SK-N-SH treated with all-trans-retinoic acid at 6 μM for 48 hours (cell line): ENCODE data around the gene MAN1A1.
A peak's percentile ranks its signal among the peaks of the same experiment; 100 is the strongest.
"Not testable (repeated sequence)": the region's sequence is repeated elsewhere in the genome, so short reads cannot be mapped to it uniquely, and the experiment has no call there.

Experiments used
- ATAC-seq: fragments of 200-7000 bp; cut with Tn5 transposase; 3 replicates; pipeline ENCODE4 v1.9.1; 2020; ENCODE audit warnings: mild to moderate bottlenecking, moderate library complexity
- ARNTL ChIP-seq: fragments of 450-650 bp; formaldehyde crosslinking; IDR thresholded peaks from 2 replicates; pipeline ENCODE4 v1.5.0; 2020; ENCODE audit warnings: low read depth, mild to moderate bottlenecking, moderate library complexity, borderline replicate concordance
- BACH2 ChIP-seq: fragments of 250-450 bp; sonication (Bioruptor Pico); IDR thresholded peaks from 2 replicates; pipeline ENCODE4 v1.9.0; 2021; ENCODE audit warnings: mild to moderate bottlenecking, borderline replicate concordance
- ISL1 ChIP-seq: fragments of 250-450 bp; sonication (Bioruptor Pico); IDR thresholded peaks from 2 replicates; pipeline ENCODE4 v2.1.2; 2022; ENCODE audit warnings: mild to moderate bottlenecking, moderate library complexity
- OSR1 ChIP-seq: fragments of 250-450 bp; sonication (Bioruptor Pico); IDR thresholded peaks from 2 replicates; pipeline ENCODE4 v1.8.0; 2022; ENCODE audit warnings: moderate library complexity, mild to moderate bottlenecking, inconsistent platforms
- RARB ChIP-seq: fragments of 250-450 bp; sonication (Bioruptor Pico); IDR thresholded peaks from 2 replicates; pipeline ENCODE4 v1.8.0; 2021; ENCODE audit warnings: mild to moderate bottlenecking, moderate library complexity
- SNAI2 ChIP-seq: fragments of 250-450 bp; sonication (Bioruptor Pico); IDR thresholded peaks from 2 replicates; pipeline ENCODE4 v1.5.0; 2020; ENCODE audit warnings: mild to moderate bottlenecking, moderate library complexity
- TCF4 ChIP-seq: fragments of 250-450 bp; sonication (Bioruptor Pico); IDR thresholded peaks from 2 replicates; pipeline ENCODE4 v1.8.0; 2021; ENCODE audit warnings: mild to moderate bottlenecking, moderate library complexity, borderline replicate concordance
- TOX ChIP-seq: fragments of 250-450 bp; sonication (Bioruptor Pico); IDR thresholded peaks from 2 replicates; pipeline ENCODE4 v1.8.0; 2021; ENCODE audit warnings: mild to moderate bottlenecking, moderate library complexity, borderline replicate concordance
- ZC3H10 ChIP-seq: fragments of 250-450 bp; sonication (Bioruptor Pico); IDR thresholded peaks from 2 replicates; pipeline ENCODE4 v1.5.1; 2021; ENCODE audit warnings: mild to moderate bottlenecking, moderate library complexity
- ZFP30 ChIP-seq: fragments of 450-650 bp; formaldehyde crosslinking; IDR thresholded peaks from 2 replicates; pipeline ENCODE4 v1.5.0; 2022; ENCODE audit warnings: mild to moderate bottlenecking, moderate library complexity
- ZNF565 ChIP-seq: fragments of 450-650 bp; formaldehyde crosslinking; conservative IDR thresholded peaks from 2 replicates; pipeline ENCODE4 v1.5.0; 2020; ENCODE audit warnings: low read depth, mild to moderate bottlenecking, moderate library complexity
- ZNF8 ChIP-seq: fragments of 450-650 bp; formaldehyde crosslinking; IDR thresholded peaks from 2 replicates; pipeline ENCODE4 v1.5.0; 2020; ENCODE audit warnings: mild to moderate bottlenecking, moderate library complexity
- TF ChIP-seq, protein P1 (sequence below): fragments of 250-450 bp; sonication (Bioruptor Pico); IDR thresholded peaks from 2 replicates; pipeline ENCODE4 v1.8.0; 2020; ENCODE audit warnings: mild to moderate bottlenecking, moderate library complexity, borderline replicate concordance
- TF ChIP-seq, protein P2 (sequence below): fragments of 250-450 bp; sonication (Bioruptor Pico); IDR thresholded peaks from 2 replicates; pipeline ENCODE4 v1.5.0; 2020; ENCODE audit warnings: mild to moderate bottlenecking, moderate library complexity
- TF ChIP-seq, protein P3 (sequence below): fragments of 250-450 bp; sonication (Bioruptor Pico); IDR thresholded peaks from 2 replicates; pipeline ENCODE4 v1.8.0; 2021; ENCODE audit warnings: low read depth, mild to moderate bottlenecking, moderate library complexity, borderline replicate concordance
- TF ChIP-seq, protein P4 (sequence below): fragments of 250-450 bp; sonication (Bioruptor Pico); IDR thresholded peaks from 2 replicates; pipeline ENCODE4 v1.5.1; 2020; ENCODE audit warnings: low read depth, mild to moderate bottlenecking, moderate library complexity
- TF ChIP-seq, protein P5 (sequence below): fragments of 250-450 bp; sonication (Bioruptor Pico); IDR thresholded peaks from 2 replicates; pipeline ENCODE4 v1.5.1; 2021; ENCODE audit warnings: mild to moderate bottlenecking, moderate library complexity

Gene MAN1A1

DNA sequence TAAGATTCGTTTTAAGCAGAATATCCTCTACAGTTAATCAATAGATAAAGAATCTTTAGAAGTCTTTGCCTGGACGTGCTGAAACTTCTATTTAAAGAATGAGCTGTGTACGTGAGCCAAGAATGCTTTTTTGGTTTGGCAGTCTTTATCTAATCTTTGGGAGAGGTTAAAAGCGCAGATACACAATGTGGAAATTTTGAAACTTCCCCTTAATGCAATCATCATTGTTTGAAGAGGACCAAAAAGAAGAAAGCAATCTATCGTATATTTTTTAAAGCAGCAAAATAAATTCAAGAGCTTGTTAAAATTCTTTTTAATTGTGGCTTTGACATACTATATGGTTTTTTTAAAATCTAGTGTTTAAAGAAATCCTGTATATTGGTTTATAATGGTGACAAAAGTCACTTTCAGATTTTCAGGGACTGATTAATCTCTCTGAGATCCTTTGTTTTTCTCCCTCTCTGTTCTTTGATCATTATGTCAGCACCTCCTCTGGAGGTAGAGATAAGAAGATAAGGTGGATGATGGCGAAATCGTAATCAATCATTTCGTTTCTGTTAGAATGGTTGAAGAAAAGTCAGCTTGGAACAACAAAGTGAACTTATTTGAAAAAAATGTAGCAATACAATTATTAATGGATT is 179.0 kb downstream of the MAN1A1 start:
- TF ChIP-seq, protein P1, sequence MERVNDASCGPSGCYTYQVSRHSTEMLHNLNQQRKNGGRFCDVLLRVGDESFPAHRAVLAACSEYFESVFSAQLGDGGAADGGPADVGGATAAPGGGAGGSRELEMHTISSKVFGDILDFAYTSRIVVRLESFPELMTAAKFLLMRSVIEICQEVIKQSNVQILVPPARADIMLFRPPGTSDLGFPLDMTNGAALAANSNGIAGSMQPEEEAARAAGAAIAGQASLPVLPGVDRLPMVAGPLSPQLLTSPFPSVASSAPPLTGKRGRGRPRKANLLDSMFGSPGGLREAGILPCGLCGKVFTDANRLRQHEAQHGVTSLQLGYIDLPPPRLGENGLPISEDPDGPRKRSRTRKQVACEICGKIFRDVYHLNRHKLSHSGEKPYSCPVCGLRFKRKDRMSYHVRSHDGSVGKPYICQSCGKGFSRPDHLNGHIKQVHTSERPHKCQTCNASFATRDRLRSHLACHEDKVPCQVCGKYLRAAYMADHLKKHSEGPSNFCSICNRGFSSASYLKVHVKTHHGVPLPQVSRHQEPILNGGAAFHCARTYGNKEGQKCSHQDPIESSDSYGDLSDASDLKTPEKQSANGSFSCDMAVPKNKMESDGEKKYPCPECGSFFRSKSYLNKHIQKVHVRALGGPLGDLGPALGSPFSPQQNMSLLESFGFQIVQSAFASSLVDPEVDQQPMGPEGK (CRISPR knock-in tag), result peak; percentile 70; the same call in 1 of the 2 replicates
- TF ChIP-seq ARNTL (CRISPR knock-in tag), result no peak
- TF ChIP-seq ISL1 (CRISPR knock-in tag), result peak; percentile 100
- TF ChIP-seq, protein P2, sequence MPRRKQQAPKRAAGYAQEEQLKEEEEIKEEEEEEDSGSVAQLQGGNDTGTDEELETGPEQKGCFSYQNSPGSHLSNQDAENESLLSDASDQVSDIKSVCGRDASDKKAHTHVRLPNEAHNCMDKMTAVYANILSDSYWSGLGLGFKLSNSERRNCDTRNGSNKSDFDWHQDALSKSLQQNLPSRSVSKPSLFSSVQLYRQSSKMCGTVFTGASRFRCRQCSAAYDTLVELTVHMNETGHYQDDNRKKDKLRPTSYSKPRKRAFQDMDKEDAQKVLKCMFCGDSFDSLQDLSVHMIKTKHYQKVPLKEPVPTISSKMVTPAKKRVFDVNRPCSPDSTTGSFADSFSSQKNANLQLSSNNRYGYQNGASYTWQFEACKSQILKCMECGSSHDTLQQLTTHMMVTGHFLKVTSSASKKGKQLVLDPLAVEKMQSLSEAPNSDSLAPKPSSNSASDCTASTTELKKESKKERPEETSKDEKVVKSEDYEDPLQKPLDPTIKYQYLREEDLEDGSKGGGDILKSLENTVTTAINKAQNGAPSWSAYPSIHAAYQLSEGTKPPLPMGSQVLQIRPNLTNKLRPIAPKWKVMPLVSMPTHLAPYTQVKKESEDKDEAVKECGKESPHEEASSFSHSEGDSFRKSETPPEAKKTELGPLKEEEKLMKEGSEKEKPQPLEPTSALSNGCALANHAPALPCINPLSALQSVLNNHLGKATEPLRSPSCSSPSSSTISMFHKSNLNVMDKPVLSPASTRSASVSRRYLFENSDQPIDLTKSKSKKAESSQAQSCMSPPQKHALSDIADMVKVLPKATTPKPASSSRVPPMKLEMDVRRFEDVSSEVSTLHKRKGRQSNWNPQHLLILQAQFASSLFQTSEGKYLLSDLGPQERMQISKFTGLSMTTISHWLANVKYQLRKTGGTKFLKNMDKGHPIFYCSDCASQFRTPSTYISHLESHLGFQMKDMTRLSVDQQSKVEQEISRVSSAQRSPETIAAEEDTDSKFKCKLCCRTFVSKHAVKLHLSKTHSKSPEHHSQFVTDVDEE (CRISPR knock-in tag), result no peak
- TF ChIP-seq ZNF565 (CRISPR knock-in tag), result no peak
- TF ChIP-seq ZFP30, result no peak
- TF ChIP-seq BACH2 (CRISPR knock-in tag), result no peak
- TF ChIP-seq, protein P3, sequence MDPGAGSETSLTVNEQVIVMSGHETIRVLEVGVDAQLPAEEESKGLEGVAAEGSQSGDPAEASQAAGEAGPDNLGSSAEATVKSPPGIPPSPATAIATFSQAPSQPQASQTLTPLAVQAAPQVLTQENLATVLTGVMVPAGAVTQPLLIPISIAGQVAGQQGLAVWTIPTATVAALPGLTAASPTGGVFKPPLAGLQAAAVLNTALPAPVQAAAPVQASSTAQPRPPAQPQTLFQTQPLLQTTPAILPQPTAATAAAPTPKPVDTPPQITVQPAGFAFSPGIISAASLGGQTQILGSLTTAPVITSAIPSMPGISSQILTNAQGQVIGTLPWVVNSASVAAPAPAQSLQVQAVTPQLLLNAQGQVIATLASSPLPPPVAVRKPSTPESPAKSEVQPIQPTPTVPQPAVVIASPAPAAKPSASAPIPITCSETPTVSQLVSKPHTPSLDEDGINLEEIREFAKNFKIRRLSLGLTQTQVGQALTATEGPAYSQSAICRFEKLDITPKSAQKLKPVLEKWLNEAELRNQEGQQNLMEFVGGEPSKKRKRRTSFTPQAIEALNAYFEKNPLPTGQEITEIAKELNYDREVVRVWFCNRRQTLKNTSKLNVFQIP (CRISPR knock-in tag), result no peak
- 0 out of 2 replicates have a peak, but pooled peaks have one; percentile 20 for TF ChIP-seq TOX (CRISPR knock-in tag)
- no peak for TF ChIP-seq ZNF8 (CRISPR knock-in tag)
- TF ChIP-seq, protein P4, sequence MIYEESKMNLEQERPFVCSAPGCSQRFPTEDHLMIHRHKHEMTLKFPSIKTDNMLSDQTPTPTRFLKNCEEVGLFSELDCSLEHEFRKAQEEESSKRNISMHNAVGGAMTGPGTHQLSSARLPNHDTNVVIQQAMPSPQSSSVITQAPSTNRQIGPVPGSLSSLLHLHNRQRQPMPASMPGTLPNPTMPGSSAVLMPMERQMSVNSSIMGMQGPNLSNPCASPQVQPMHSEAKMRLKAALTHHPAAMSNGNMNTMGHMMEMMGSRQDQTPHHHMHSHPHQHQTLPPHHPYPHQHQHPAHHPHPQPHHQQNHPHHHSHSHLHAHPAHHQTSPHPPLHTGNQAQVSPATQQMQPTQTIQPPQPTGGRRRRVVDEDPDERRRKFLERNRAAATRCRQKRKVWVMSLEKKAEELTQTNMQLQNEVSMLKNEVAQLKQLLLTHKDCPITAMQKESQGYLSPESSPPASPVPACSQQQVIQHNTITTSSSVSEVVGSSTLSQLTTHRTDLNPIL (CRISPR knock-in tag), result peak; percentile 66; the same call in 1 of the 2 replicates
- ATAC-seq, result peak; percentile 58

DNA sequence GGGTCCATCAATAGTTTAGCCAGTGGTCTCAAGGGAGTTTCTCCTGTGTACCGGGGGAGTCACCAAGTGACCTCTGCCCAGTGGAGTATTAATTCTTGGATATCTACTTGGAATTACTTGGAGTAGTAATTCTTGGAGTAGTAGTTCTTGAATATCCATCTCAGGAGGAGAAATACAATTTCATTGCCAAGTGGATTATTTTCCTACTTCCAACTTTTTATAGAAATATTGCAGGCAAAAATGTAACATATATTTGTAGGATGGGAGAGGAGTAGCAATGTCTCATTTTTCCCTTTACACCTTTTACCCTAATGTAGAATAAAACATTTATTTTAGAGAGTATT is 179.5 kb downstream of the MAN1A1 start:
- no peak for TF ChIP-seq TCF4 (CRISPR knock-in tag)
- no peak for TF ChIP-seq ZFP30
- TF ChIP-seq, protein P1 (CRISPR knock-in tag), result no peak
- TF ChIP-seq RARB, result no peak
- TF ChIP-seq OSR1 (CRISPR knock-in tag), result no peak
- TF ChIP-seq ISL1 (CRISPR knock-in tag), result no peak
- no peak for TF ChIP-seq SNAI2 (CRISPR knock-in tag)
- peak; percentile 4; the same call in 2 of the 3 replicates for ATAC-seq

DNA sequence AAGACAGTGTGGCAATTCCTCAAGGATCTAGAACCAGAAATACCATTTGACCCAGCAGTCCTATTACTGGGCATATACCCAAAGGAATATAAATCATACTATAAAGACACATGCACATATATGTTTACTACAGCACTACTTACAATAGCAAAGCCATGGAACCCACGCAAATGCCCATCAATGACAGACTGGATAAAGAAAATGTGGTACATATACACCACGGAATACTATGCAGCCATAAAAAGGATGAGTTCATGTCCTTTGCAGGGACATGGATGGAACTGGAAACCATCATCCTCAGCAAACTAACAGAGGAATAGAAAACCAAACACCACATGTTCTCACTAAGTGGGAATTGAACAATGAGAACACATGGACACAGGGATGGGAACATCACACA is 180.2 kb downstream of the MAN1A1 start:
- not testable (repeated sequence) for ATAC-seq
- peak; percentile 73 for TF ChIP-seq ZNF8 (CRISPR knock-in tag)

DNA sequence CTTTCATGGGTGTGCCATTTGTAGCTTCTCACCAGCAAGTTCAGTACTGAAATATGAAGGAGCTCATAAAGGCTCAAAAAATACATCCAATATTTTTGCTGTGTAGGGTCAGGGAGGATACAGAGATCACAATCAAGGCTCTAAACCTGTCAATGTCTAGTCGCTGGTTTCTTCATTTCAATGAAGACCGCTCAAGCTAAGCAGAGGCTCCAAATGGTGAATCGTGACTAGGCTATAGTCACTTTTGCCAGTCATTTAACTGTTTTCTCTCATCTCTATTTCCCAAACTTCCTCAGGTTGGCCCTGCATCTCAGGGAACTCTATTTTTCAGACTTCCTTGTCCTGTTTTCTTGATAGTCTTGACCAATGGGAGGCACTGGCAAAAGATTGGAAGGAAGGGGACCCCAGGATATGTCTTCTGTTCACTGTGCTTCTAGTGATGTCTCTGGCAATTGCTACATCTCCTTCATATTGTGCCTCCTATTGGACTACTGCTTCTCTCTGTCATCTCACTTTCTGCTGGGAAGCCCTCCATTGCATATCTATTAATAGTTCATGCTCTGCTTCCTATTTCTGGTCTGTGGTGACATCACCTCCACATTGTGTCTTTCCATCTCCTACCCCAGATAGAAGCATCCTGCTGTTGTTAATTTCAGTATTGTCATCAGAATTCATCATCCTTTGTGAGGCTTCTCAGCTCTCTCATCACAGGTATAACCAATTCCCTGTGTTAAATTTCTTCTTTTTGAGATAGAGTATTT is 183.4 kb downstream of the MAN1A1 start:
- ATAC-seq, result no peak
- TF ChIP-seq, protein P4 (CRISPR knock-in tag), result no peak
- TF ChIP-seq ZC3H10 (CRISPR knock-in tag) (no peak), ZNF8 (CRISPR knock-in tag) (no peak), TCF4 (CRISPR knock-in tag) (no peak), ARNTL (CRISPR knock-in tag) (no peak), TOX (CRISPR knock-in tag) (no peak), RARB (no peak)
- TF ChIP-seq, protein P5, sequence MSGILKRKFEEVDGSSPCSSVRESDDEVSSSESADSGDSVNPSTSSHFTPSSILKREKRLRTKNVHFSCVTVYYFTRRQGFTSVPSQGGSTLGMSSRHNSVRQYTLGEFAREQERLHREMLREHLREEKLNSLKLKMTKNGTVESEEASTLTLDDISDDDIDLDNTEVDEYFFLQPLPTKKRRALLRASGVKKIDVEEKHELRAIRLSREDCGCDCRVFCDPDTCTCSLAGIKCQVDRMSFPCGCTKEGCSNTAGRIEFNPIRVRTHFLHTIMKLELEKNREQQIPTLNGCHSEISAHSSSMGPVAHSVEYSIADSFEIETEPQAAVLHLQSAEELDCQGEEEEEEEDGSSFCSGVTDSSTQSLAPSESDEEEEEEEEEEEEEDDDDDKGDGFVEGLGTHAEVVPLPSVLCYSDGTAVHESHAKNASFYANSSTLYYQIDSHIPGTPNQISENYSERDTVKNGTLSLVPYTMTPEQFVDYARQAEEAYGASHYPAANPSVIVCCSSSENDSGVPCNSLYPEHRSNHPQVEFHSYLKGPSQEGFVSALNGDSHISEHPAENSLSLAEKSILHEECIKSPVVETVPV, result no peak
- TF ChIP-seq, protein P3 (CRISPR knock-in tag), result no peak
